HCT116 (cell line): Measurements from ENCODE around the gene RPH3AL. TPM values are rescaled to one million over a fixed set of nuclear protein-coding genes. Genes with fewer than 3 reads are reported as not detected.

Experiments used
- ATAC-seq: fragments of 200-7000 bp; cut with Tn5 transposase; 2 replicates; pipeline ENCODE4 v1.9.1; 2020; ENCODE audit warnings: mild to moderate bottlenecking, moderate library complexity
- BruUV-seq: library from RNA; stranded (reverse); fragments of 400-500 nt; replicated peaks from 2 replicates; lab custom pipeline; 2021; lab: Mats Ljungman, UMichigan
- CTCF ChIA-PET: fragments of 300-600 bp; sonication (Branson Sonifier 250); formaldehyde crosslinking; loops from one replicate; lab custom pipeline; 2021; ENCODE audit warnings: antibody characterized with exemption; lab: Charles Lee
- POLR2A ChIA-PET: fragments of 300-600, 350-600 bp; sonication (Branson Sonifier 250); formaldehyde crosslinking; loops from one replicate; lab custom pipeline; 2021; ENCODE audit warnings: antibody characterized with exemption; lab: Charles Lee
- RAD21 ChIA-PET, 2 experiments: fragments of 300-600 bp; sonication (Branson Sonifier 250); formaldehyde crosslinking; loops; one replicate each; lab custom pipeline; 2023; ENCODE audit warnings: low total read pairs in 2 of 2; ENCODE audit not compliant: uncharacterized antibody in 2 of 2, unreplicated experiment in 2 of 2, low non-redundant PET in 1 of 2; lab: Charles Lee
- DNase-seq: peaks from one replicate; pipeline ENCODE4 v3.0.0-alpha.2; 2010; ENCODE audit warnings: low read depth, low spot score
- H2AFZ ChIP-seq: fragments of 200-600 bp; shearing (Covaris generic), sonication (generic); 2 replicates; pipeline ENCODE4 v1.6.1; 2017; ENCODE audit warnings: low read depth, mixed run types, mixed read lengths, antibody characterized with exemption, low read length; ENCODE audit not compliant: poor library complexity, severe bottlenecking
- H3K27ac ChIP-seq: 2 replicates; pipeline ENCODE4 v1.5.1; 2012; ENCODE audit warnings: low read depth, low read length
- H3K27me3 ChIP-seq: fragments of 200-600 bp; sonication (generic); 2 replicates; pipeline ENCODE4 v1.6.1; 2016; ENCODE audit warnings: mixed run types, low read length, mixed read lengths; ENCODE audit not compliant: insufficient read depth
- H3K36me3 ChIP-seq, 2 experiments: fragments of 200-500 bp in 1 of 2; fragments of 200-600 bp in 1 of 2; sonication (Bioruptor generic) in 1 of 2; sonication (generic) in 1 of 2; 2 replicates each; pipeline versions ENCODE4 v1.5.1 to v1.6.1; 2014 to 2016; ENCODE audit warnings: low read length in 2 of 2, inconsistent platforms in 1 of 2, mixed read lengths in 1 of 2, mixed run types in 1 of 2; ENCODE audit not compliant: insufficient read depth in 2 of 2, control insufficient read depth in 1 of 2
- H3K4me1 ChIP-seq, 2 experiments: fragments of 200-600 bp in 1 of 2; sonication (generic) in 1 of 2; 2 replicates each; pipeline versions ENCODE4 v1.5.1 to v1.6.1; 2012 to 2017; ENCODE audit warnings: low read length in 2 of 2, inconsistent platforms in 1 of 2, mild to moderate bottlenecking in 1 of 2, mixed read lengths in 1 of 2, mixed run types in 1 of 2, moderate library complexity in 1 of 2; ENCODE audit not compliant: insufficient read depth in 2 of 2, control insufficient read depth in 1 of 2
- H3K4me2 ChIP-seq: fragments of 200-600 bp; sonication (generic); 2 replicates; pipeline ENCODE4 v1.6.1; 2017; ENCODE audit warnings: mixed run types, low read length, mixed read lengths
- H3K4me3 ChIP-seq, 2 experiments: fragments of 200-600 bp in 1 of 2; sonication (generic) in 1 of 2; replicated peaks in 1 of 2; 2 replicates each; pipeline ENCODE4 v1.5.1; 2011 to 2016; ENCODE audit warnings: low read length in 2 of 2, control low read depth in 1 of 2, low read depth in 1 of 2, mild to moderate bottlenecking in 1 of 2, mixed read lengths in 1 of 2, mixed run types in 1 of 2
- H3K79me2 ChIP-seq: fragments of 200-600 bp; sonication (generic); 2 replicates; pipeline ENCODE4 v1.6.1; 2017; ENCODE audit warnings: mild to moderate bottlenecking, mixed run types, low read length, moderate library complexity, mixed read lengths; ENCODE audit not compliant: insufficient read depth
- H3K9ac ChIP-seq: fragments of 200-600 bp; sonication (generic); 2 replicates; pipeline ENCODE4 v1.6.1; 2016; ENCODE audit warnings: low read length, mixed read lengths
- H3K9me2 ChIP-seq: fragments of 200-600 bp; sonication (generic), shearing (Covaris generic); 2 replicates; pipeline ENCODE4 v1.6.1; 2017; ENCODE audit warnings: mixed run types, mild to moderate bottlenecking, moderate library complexity; ENCODE audit not compliant: insufficient read depth
- H3K9me3 ChIP-seq, 2 experiments: fragments of 200-500 bp in 1 of 2; fragments of 200-600 bp in 1 of 2; sonication (Bioruptor generic) in 1 of 2; sonication (generic) in 1 of 2; 2 replicates each; pipeline ENCODE4 v1.6.1; 2014 to 2017; ENCODE audit warnings: low read length in 2 of 2, mixed read lengths in 2 of 2, inconsistent platforms in 1 of 2, low read depth in 1 of 2, mild to moderate bottlenecking in 1 of 2, mixed run types in 1 of 2, moderate library complexity in 1 of 2; ENCODE audit not compliant: control insufficient read depth in 1 of 2, insufficient read depth in 1 of 2
- H4K20me1 ChIP-seq: fragments of 200-600 bp; sonication (generic), shearing (Covaris generic); 2 replicates; pipeline ENCODE4 v1.6.1; 2017; ENCODE audit warnings: mixed run types, mild to moderate bottlenecking, moderate library complexity; ENCODE audit not compliant: insufficient read depth
- ATF3 ChIP-seq: IDR thresholded peaks from 2 replicates; pipeline ENCODE4 v1.6.1; 2012
- CBX3 ChIP-seq: IDR thresholded peaks from 2 replicates; pipeline ENCODE4 v1.6.1; 2012; ENCODE audit warnings: low read depth
- EGR1 ChIP-seq: IDR thresholded peaks from 2 replicates; pipeline ENCODE4 v1.6.1; 2012; ENCODE audit warnings: low read depth
- ELF1 ChIP-seq: IDR thresholded peaks from 2 replicates; pipeline ENCODE4 v1.6.1; 2012; ENCODE audit warnings: low read depth, borderline replicate concordance
- JUND ChIP-seq: IDR thresholded peaks from 2 replicates; pipeline ENCODE4 v1.6.1; 2012
- RAD21 ChIP-seq: IDR thresholded peaks from 2 replicates; pipeline ENCODE4 v1.6.1; 2012; ENCODE audit warnings: low read depth, mild to moderate bottlenecking
- SIN3A ChIP-seq: IDR thresholded peaks from 2 replicates; pipeline ENCODE4 v1.6.1; 2012; ENCODE audit warnings: low read depth
- SP1 ChIP-seq: IDR thresholded peaks from 2 replicates; pipeline ENCODE4 v1.6.1; 2012; ENCODE audit warnings: low read depth
- SRF ChIP-seq: IDR thresholded peaks from 2 replicates; pipeline ENCODE4 v1.6.1; 2012; ENCODE audit warnings: low read depth
- TCF7L2 ChIP-seq: IDR thresholded peaks from 2 replicates; pipeline ENCODE4 v1.7.0; 2011; ENCODE audit warnings: borderline replicate concordance, inconsistent platforms; ENCODE audit not compliant: insufficient read depth, insufficient read length; ENCODE audit errors: extremely low read depth
- YY1 ChIP-seq: IDR thresholded peaks from 2 replicates; pipeline ENCODE4 v1.6.1; 2011; ENCODE audit warnings: low read length, low read depth, moderate library complexity, mild to moderate bottlenecking; ENCODE audit not compliant: insufficient replicate concordance; ENCODE audit errors: extremely low read depth
- ZFX ChIP-seq: fragments of 450-650 bp; IDR thresholded peaks from 2 replicates; pipeline ENCODE4 v1.6.1; 2017
- intact Hi-C: fragments of 100-400 bp; cut with micrococcal nuclease; formaldehyde crosslinking; loops from 2 replicates; pipeline ENCODE4 v1.10.0; 2022
- total RNA-seq: library from RNA; stranded (reverse); gene quantifications from one replicate; pipeline ENCODE4 v1.2.1, GENCODE V29; 2021; ENCODE audit not compliant: unreplicated experiment

RPH3AL gene
- total RNA-seq, 1 experiment from 2014 or later: 17.0 TPM

DNA sequence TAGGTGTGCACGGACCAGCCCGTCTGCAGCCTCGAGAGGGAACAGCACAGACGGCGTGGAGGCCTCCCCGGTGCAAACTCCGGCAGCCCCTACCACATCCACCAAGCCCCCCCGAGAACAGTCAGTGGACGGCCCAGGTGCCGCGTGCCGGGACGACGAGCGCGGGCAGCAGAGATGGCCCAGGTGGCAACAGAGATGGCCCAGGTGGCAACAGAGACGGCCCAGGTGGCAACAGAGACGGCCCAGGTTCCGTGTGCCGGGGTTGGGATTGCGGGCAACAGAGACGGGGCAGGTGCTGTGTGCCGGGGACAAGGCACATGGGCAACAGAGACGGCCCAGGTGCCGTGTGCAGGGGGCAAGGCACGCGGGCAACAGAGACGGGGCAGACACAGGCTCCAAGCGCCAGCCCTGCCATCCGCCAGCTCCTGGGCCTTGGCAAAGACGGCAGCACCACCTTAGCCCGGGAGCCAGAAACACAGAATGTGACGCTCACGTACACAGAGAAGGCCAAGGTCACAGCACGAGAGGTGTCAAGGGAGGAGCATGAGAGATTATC lies 31.1 kb downstream of the RPH3AL start:
- H3K79me2 ChIP-seq: no peaks in the 10 kb centered on the region
- H3K36me3 ChIP-seq: no peaks in the 10 kb centered on the region
- no peak overlapping the region for H2AFZ ChIP-seq
- TF ChIP-seq YY1: no peak
- TF ChIP-seq CBX3: no peak
- TF ChIP-seq SRF: no peak
- no peak for TF ChIP-seq RAD21
- TF ChIP-seq ZFX: no peak
- TF ChIP-seq ATF3: no peak
- TF ChIP-seq EGR1: no peak
- no peak for TF ChIP-seq SIN3A
- no peak for TF ChIP-seq JUND
- no peak for TF ChIP-seq SP1
- TF ChIP-seq, all 23 proteins: peak for 0
- BruUV-seq: no TSS peak
- POLR2A ChIA-PET: no interaction called here
- no peaks in the 10 kb centered on the region for H4K20me1 ChIP-seq
- H3K9me2 ChIP-seq: no peaks in the 10 kb centered on the region
- RAD21 ChIA-PET: no interaction called here
- H3K4me3 ChIP-seq: no peak overlapping the region
- no peak overlapping the region for H3K4me2 ChIP-seq
- intact Hi-C loops: no loop called here
- H3K27ac ChIP-seq: no peak overlapping the region
- DNase-seq: no peak
- H3K9ac ChIP-seq: no peak overlapping the region
- CTCF ChIA-PET: no interaction called here
- no peak for ATAC-seq
- H3K9me3 ChIP-seq: no peaks in the 10 kb centered on the region
- H3K27me3 ChIP-seq: no peaks in the 10 kb centered on the region
- no peaks in the 10 kb centered on the region; a peak in 1 of 4 replicates for H3K4me1 ChIP-seq

DNA sequence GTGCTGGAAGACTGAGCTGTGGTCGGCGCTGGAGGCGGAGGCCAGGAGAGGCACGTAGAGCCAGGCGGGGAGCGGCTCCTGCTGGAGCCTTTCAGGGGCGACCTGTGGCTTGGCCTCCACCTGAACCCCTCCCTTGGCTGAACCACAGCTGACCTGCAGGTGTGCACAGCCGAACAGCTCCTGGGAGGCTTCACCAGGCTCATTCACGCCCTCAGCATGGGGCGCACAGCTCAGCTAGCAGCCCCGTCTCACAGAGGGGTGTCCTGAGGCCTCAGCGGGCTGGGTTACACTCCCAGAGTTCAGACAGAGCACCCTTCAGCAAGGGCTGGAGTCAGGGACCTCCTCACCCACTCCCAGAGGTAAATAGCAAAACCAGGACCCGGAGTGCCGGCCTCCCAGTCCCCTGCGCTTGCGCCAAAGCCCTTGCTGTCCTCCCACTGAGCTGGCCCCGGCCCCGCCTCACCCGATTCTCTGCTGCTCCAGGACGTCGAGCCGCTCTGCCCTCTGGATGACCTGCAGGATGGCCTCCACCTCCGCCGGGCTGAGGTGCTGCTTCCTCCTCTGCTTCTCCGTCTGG lies 31.7 kb downstream of the RPH3AL start:
- Histone ChIP-seq H3K9me3 (no peaks in the 10 kb centered on the region), H3K27ac (no peak overlapping the region), H3K9ac (no peak overlapping the region), H3K4me1 (no peaks in the 10 kb centered on the region; a peak in 1 of 4 replicates), H3K79me2 (no peaks in the 10 kb centered on the region), H3K36me3 (no peaks in the 10 kb centered on the region), H4K20me1 (no peaks in the 10 kb centered on the region), H3K4me2 (no peak overlapping the region), H3K9me2 (no peaks in the 10 kb centered on the region), H3K4me3 (no peak overlapping the region), H2AFZ (no peak overlapping the region), H3K27me3 (no peaks in the 10 kb centered on the region)
- TF ChIP-seq ELF1: no peak
- TF ChIP-seq TCF7L2: no peak
- BruUV-seq: no TSS peak
- intact Hi-C loops: no loop called here
- ChIA-PET RAD21 (no interaction called here), POLR2A (no interaction called here), CTCF (no interaction called here)
- ATAC-seq (no peak), DNase-seq (no peak)
